Fibroblast of villous mesenchyme (primary cell): ENCODE results near the gene SMKR1. TPM values are rescaled to one million over a fixed set of nuclear protein-coding genes. Genes with fewer than 3 reads are reported as not detected.

Experiments
- DNase-seq: peaks from one replicate; pipeline ENCODE4 v3.0.0-alpha.2; 2010; ENCODE audit warnings: low read depth
- H3K4me3 ChIP-seq: 2 replicates; pipeline ENCODE4 v1.5.1; 2011; ENCODE audit warnings: low read depth, mild to moderate bottlenecking, low read length
- total RNA-seq: library from RNA; depleted of rRNA; stranded (reverse); fragments of >200 nt; gene quantifications from 2 replicates; pipeline ENCODE4 v1.2.3, GENCODE V29; 2012
- TF ChIP-seq, protein P1 (sequence below): IDR thresholded peaks from 2 replicates; pipeline ENCODE4 v1.5.1; 2012; ENCODE audit warnings: low read depth, mild to moderate bottlenecking, low read length; ENCODE audit not compliant: insufficient read depth

SMKR1 gene
- total RNA-seq, 1 donor = not detected

DNA sequence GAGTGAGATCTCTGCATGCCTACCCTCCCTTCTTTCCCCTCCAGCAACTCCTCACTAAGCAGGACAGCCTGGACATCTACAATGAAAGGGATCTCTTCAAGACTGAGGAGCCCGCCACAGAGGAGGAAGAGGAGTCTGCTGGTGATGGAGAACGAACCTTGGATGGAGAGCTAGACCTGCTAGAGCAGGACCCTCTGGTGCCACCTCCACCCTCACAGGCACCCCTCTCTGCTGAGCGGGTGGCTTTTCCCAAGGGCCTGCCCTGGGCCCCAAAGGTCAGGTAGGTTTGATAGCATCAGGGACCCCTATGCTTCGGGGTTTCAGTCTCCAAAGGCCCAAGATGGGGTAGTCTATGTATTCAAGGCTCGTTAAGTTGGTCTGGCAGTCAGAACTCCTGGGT lies 44.2 kb upstream of the SMKR1 start:
- TF ChIP-seq, protein P1, sequence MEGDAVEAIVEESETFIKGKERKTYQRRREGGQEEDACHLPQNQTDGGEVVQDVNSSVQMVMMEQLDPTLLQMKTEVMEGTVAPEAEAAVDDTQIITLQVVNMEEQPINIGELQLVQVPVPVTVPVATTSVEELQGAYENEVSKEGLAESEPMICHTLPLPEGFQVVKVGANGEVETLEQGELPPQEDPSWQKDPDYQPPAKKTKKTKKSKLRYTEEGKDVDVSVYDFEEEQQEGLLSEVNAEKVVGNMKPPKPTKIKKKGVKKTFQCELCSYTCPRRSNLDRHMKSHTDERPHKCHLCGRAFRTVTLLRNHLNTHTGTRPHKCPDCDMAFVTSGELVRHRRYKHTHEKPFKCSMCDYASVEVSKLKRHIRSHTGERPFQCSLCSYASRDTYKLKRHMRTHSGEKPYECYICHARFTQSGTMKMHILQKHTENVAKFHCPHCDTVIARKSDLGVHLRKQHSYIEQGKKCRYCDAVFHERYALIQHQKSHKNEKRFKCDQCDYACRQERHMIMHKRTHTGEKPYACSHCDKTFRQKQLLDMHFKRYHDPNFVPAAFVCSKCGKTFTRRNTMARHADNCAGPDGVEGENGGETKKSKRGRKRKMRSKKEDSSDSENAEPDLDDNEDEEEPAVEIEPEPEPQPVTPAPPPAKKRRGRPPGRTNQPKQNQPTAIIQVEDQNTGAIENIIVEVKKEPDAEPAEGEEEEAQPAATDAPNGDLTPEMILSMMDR = no peak
- DNase-seq = no peak

DNA sequence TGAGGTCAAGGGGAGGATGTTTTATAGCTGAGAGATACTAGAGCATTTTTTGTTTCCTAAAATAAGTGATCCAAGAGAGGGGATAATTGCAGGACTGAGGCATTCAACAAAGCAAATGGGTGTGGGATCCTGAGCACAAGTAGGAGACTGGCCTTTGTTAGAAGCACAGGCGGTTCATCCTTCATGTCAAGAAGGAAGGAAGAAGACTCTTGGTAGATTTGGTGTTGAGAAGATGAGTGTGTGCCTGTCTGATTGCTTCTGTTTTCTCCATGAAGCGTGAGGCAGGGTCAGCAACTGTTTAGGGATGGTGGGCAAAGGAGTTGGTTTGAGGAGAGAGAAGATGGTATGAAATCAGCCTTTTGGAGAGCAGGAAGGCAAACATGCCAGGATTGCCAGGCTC lies 40.5 kb upstream of the SMKR1 start:
- DNase-seq = no peak
- TF ChIP-seq, protein P1 = no peak
- no peak overlapping the region for H3K4me3 ChIP-seq

More for the DNA sequence above, 44.2 kb upstream of the SMKR1 start:
- no peak overlapping the region for H3K4me3 ChIP-seq

DNA sequence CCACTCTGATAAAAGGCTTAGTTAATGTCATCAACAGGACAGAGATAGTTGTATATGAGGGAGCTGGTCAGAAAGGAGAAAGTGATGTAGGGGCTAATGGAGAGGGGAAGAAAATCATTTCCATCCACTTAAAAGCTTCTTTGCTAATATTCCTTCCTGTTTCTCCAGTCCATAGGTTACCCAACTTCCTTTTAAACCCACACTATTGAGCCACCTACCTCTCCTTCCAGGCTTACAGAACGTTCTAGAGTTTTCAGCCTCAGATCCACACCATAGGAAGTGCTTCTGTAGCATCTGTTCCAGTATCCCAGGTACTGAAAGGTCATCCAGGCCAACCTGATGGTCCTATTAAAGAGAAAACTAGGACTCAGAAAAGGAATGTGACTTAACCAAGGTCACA lies 39.9 kb upstream of the SMKR1 start:
- no peak for DNase-seq
- TF ChIP-seq, protein P1 = no peak
- H3K4me3 ChIP-seq = no peak overlapping the region

DNA sequence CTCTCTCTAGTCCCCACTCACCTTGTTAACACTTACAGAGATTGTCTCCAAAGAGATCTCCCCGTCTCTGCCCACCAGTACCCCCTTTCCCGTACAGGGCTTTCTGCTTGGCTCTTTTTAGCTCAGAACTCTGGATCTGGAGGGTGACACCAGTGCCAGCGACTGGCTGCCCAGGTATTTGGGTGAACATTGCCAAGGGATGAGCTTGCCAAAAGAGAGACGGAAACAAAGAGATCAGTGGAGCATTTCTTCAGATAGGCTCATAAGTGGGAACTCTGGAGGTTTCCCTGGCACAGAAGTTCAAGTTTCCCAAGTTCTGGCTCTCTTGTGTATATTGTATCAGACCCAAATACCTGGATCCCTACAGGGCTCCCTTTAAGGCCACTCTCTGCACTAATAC lies 38.1 kb upstream of the SMKR1 start:
- no peak overlapping the region for H3K4me3 ChIP-seq
- no peak for DNase-seq
- TF ChIP-seq, protein P1 = no peak

DNA sequence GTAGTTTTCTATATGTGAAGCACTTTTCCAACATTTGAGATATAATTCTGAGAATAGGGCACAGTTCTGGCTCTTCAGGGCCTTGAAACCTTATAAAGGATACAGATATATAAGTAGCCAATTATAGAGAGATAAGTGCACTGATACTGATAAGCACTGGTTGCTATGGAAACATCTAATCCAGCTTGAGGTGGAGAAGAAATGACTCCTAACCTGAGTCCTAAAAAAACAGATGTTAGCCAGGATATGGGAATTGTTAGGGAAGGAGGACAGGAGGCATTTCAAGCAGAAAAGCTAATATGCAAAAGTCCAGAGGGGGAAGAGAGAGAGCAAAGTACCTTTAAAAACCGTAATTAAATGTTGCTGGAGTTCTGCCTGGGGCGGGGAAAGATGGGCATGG lies 37.3 kb upstream of the SMKR1 start:
- TF ChIP-seq, protein P1 = no peak
- H3K4me3 ChIP-seq = no peak overlapping the region

DNA sequence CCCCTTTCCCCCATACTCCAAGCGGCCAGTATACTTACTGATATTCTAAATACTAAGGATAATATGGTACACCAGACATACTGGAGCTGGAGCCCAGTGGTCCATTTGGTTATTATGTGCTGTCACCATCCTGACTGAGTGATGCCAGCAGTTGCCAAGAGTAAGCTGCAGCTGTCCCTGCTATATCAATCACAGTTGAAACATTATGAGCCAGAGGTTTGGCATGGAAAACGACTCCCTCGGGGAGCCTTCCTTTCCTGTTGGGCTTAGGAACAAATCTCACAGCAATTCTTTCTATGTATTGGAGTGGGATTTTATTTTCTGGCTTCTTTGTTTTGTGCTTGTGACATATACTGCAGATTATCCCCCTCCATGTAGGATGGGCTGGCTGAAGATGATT lies 35.5 kb upstream of the SMKR1 start:
- DNase-seq = no peak
- TF ChIP-seq, protein P1 = no peak

More for the DNA sequence above, 37.3 kb upstream of the SMKR1 start:
- no peak for DNase-seq

DNA sequence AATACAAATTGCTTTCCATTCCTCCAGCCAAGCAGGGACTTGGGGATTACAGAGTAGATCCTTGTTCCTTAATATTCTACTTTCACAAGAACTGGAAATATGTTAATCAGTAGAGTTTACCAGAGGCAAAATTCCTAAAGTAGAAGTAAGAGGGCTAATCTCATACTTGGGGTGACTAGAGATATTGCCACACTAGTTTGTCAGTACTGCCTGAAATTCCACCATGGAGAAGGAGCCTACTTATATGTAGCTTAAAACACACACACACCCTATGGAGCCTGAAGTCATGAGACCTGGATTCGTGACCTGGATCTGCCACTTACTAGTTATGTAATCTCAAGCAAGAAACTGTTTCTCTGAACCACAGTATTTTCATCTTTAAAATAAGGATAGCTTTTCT lies 34.2 kb upstream of the SMKR1 start:
- TF ChIP-seq, protein P1 = no peak
- no peak overlapping the region for H3K4me3 ChIP-seq
- DNase-seq = peak; percentile 60

More for the DNA sequence above, 35.5 kb upstream of the SMKR1 start:
- no peak overlapping the region for H3K4me3 ChIP-seq
